Measurements from ENCODE around the gene LRRC8A.
"Not testable (repeated sequence)": the region's sequence is repeated elsewhere in the genome, so short reads cannot be mapped to it uniquely, and the experiment has no call there.

Gene LRRC8A

DNA sequence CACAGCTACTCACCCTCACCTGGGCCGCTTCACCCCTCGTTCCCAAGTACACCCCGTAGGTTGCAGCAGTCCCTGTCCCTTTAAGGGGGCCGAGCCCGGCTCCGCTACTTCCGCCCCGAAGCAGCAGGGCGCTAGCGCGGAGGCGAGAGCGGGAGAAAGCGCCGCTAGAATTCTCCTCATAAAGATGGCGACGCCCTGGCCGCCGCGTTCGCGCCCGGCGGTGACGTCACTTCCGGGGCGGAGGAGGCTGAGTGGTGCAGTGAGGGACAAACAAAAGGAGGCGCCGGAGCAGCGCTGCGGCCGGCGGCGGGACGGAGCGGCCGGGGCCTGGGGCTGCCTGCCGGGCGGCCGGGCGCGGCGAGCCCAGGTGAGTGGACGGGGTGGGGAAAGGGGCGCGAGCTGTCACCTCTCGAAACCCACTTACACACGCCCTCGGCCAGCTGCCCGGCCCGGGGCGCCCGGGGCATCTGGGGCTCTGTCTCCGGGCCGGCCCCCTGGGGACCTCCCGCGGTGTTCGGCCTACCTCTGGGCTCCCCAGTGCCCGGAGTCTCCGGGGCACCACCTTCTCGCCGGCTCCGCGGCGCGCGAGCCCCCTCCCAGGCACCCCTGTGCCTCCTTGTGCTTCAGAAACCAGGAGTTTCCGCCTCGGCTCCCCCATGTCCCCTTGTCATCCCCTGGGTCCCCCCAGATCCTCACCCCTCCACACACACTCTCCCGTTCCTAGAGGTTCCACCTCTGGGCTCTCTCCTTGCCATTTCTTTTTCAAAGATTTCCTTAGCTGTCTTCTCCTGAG lies at the start of gene LRRC8A, which contains the start of gene KYAT1:
TSS of gene LRRC8A (plus strand) at position 250 of the 793 bp plus-strand sequence. CDS start 25,032 bp downstream, outside the sequence.
TSS of gene KYAT1 (minus strand) at position 67 of the 793 bp plus-strand sequence. CDS start 36,545 bp downstream, outside the sequence.
- Histone ChIP-seq H3K4me3 (peak within 1 kb of the TSS; percentile 91), H3K4me2 (peak within 1 kb of the TSS; percentile 86), H3K27me3 (no peaks in the 10 kb centered on the region), H3K27ac (peak within 1 kb of the TSS; percentile 97), H4K20me1 (peaks cover 46% of the 10 kb centered on the region), H3K9ac (peak within 1 kb of the TSS; percentile 99), H3K9me3 (no peaks in the 10 kb centered on the region), H3K36me3 (peaks cover 33% of the 10 kb centered on the region), H3K4me1 (peaks cover 54% of the 10 kb centered on the region)
- no peak for TF ChIP-seq Cebpa-rat (IDR thresholded peaks at IDR 0.05)

DNA sequence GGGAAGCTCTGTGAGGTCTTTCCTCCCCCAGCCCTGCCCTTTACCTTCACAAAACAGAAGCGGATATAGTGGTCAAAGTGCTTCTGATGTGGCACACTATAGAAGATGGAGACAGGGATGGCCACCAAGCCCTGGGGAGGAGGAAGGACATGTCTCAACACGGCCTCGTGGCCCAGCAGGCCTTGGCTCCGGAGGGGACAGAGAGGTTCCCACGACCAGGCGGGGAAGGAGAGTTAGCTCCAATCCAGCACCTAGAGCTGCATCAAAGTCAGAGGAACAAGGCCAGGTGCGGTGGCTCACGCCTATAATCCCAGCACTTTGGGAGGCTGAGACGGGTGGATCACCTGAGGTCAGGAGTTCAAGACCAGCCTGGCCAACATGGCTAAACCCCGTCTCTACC lies 48.2 kb upstream of the LRRC8A start:
- no peak overlapping the region for H3K27ac ChIP-seq
- H3K4me2 ChIP-seq, result no peak overlapping the region
- no peaks in the 10 kb centered on the region for H3K9me3 ChIP-seq
- no peak overlapping the region for H3K9ac ChIP-seq
- peaks cover 52% of the 10 kb centered on the region for H3K36me3 ChIP-seq
- no peak for TF ChIP-seq Cebpa-rat (IDR thresholded peaks at IDR 0.05)
- H3K4me1 ChIP-seq, result peaks cover 8% of the 10 kb centered on the region
- H4K20me1 ChIP-seq, result peaks cover 5% of the 10 kb centered on the region; the same call in 1 of the 2 replicates
- no peaks in the 10 kb centered on the region for H3K27me3 ChIP-seq
- no peak overlapping the region for H3K4me3 ChIP-seq

DNA sequence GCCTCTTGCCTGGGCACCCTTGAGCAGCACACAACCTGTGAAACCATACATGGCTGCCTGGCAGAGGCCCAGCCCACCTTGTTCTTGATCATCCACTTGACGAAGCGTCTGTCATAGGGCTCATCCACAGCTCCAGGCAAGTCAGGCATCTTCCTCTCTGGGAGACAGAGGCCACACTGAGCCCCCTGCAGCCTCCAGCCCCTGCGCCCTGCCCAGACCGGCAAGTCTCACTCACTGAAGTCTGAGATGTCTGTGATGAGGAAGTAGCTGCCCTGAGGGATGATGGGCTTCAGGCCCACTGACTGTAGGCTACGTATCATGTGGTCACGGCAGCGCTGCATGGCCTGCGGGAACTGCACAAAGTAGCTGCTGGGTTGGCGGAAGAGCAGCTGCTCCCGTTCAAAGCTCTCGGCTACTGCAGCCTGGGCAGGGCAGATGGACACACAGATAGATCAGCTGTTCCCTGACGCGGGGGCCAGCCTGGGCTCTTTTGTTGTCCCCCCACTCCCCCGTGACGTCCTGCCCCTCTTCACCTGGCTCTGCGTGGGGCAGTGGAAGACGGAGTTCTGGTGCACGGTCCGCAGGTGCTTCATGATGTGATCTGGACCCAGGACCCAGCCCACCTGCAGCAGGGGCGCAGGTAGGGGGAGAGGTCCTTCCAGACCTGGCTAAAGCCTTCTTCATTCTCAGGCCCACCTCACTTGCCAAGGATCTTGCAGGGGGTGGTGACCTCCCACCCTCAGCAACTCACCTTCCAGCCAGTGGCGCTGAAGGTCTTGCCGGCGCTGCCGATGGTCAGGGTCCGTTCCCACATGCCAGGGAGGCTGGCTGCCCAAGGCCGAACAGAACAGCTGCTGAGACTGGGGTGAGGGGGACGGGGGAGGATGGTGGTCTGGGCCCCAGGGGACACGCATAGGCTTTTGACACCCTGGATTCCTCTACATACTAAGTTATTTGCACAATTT lies 46.4 kb upstream of the LRRC8A start:
- H3K9ac ChIP-seq, result no peak overlapping the region
- H3K4me2 ChIP-seq, result no peak overlapping the region
- no peaks in the 10 kb centered on the region for H3K9me3 ChIP-seq
- H3K27ac ChIP-seq, result no peak overlapping the region
- H3K27me3 ChIP-seq, result no peaks in the 10 kb centered on the region
- H3K4me1 ChIP-seq, result no peaks in the 10 kb centered on the region
- H3K36me3 ChIP-seq, result peaks cover 70% of the 10 kb centered on the region
- H4K20me1 ChIP-seq, result no peaks in the 10 kb centered on the region
- no peak overlapping the region for H3K4me3 ChIP-seq
- TF ChIP-seq Cebpa-rat (IDR thresholded peaks at IDR 0.05), result no peak

DNA sequence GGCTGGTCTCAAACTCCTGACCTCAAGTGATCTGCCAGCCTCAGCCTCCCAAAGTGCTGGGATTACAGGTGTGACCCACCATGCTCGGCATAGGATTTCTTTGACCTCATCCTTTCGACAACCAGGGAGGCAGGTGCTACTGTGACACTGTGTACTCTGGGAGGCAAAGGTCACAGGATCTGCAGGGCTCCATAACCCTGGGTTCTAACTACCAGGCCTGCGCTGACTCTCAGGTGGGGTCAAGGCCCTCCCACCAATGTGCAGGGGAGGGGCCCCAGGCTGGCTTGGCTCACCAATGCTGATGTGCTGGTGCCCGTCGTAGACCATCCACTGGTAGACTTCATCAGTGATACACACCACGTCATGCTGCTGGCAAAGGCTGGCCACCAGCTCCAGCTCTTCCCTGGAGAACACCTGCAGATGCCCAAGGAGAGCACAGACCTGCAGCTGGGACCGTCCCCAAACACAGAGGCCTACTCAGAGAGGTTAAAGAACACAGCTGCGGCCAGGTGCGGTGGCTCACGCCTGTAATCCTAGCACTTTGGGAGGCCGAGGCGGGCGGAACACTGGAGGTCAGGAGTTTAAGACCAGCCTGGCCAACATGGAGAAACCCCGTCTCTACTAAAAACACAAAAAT lies 45.3 kb upstream of the LRRC8A start:
- no peaks in the 10 kb centered on the region for H3K9me3 ChIP-seq
- no peaks in the 10 kb centered on the region for H4K20me1 ChIP-seq
- H3K4me2 ChIP-seq, result no peak overlapping the region
- TF ChIP-seq Cebpa-rat (IDR thresholded peaks at IDR 0.05), result no peak
- H3K36me3 ChIP-seq, result peaks cover 80% of the 10 kb centered on the region
- H3K4me3 ChIP-seq, result no peak overlapping the region
- peaks cover 3% of the 10 kb centered on the region; the same call in 1 of the 2 replicates for H3K4me1 ChIP-seq
- no peak overlapping the region for H3K27ac ChIP-seq
- no peak overlapping the region for H3K9ac ChIP-seq
- no peaks in the 10 kb centered on the region for H3K27me3 ChIP-seq

DNA sequence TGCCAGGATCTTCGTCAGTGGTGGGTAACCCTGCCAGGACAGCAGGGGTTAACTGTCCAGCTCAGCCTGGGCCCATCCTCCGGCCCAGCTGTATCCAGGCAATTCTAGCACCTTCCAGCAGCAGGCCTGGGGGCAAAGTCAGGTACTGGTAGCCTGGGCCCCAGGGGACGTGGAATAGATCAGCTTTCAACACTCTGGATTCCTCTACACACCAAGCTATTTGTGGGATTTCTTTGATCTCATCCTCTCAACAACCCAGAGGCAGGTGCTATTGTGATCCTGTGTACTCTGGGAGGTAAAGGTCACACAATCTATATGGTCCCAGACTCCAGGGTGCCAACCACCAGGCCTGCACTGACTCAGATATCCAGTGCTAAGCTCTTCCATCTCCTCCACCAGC lies 43.6 kb upstream of the LRRC8A start:
- Histone ChIP-seq H3K9ac (no peak overlapping the region), H3K4me2 (no peak overlapping the region), H3K36me3 (peaks cover 86% of the 10 kb centered on the region), H3K4me3 (no peak overlapping the region), H4K20me1 (no peaks in the 10 kb centered on the region), H3K27ac (no peak overlapping the region), H3K27me3 (no peaks in the 10 kb centered on the region), H3K4me1 (peaks cover 6% of the 10 kb centered on the region; the same call in 1 of the 2 replicates), H3K9me3 (no peaks in the 10 kb centered on the region)
- no peak for TF ChIP-seq Cebpa-rat (IDR thresholded peaks at IDR 0.05)

DNA sequence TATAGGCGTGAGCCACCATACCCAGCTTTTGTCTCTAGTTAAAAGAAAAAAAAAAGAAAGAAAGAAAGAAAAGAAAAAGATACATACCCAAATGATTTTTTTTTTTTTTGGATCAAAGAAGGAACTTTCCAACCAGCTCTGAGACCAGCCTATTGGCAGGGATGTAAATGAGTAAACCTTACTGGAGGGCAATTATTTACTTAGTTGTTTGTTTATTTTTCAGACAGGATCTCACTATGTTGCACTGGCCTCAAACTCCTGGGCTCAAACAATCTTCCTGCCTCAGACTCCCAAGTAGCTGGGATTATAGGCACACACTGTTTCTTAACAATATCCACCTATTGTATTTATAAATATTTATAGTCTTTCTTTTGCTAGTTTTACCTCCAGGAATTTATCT lies 41.4 kb upstream of the LRRC8A start:
- H3K27me3 ChIP-seq, result no peaks in the 10 kb centered on the region

DNA sequence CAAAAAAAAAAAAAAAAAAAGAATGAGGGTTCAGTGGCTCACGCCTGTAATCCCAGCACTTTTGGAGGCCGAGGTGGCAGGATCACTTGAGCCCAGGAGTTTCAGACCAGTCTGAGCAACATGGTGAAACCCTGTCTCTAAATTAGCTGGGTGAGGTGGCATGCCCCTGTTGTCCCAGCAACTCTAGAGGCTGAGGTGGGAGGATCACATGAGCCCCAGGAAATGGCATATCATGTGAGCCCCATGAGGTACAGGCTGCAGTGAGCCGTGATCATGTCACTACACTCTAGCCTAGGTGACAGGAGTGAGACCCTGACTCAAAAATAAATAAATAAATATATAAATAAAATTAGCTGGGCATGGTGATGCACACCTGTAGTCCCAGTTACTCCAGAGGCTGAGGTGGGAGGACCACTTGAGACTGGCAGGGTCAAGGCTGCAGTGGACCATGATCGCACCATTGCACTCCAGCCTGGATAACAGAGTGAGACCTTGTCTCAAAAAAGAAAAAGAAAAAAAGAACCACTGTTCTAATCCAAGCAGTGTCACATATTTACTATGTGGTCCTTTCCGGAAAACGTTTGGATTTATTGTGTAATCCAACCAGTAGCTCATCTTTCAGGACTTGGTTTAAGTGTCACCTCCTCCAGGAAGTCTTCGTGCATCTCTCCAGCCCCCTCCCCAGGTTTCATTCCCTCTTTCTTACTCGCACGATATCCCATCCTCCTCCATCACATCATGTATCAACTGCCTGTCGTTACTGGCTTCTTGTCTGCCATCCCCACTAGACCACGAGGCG lies 40.0 kb upstream of the LRRC8A start:
- H3K4me2 ChIP-seq, result no peak overlapping the region
- no peak overlapping the region for H3K4me3 ChIP-seq
- no peaks in the 10 kb centered on the region for H3K9me3 ChIP-seq
- no peak overlapping the region for H3K27ac ChIP-seq
- H4K20me1 ChIP-seq, result peaks cover 16% of the 10 kb centered on the region
- peaks cover 29% of the 10 kb centered on the region for H3K4me1 ChIP-seq
- TF ChIP-seq Cebpa-rat (IDR thresholded peaks at IDR 0.05), result no peak
- H3K9ac ChIP-seq, result no peak overlapping the region
- no peaks in the 10 kb centered on the region for H3K27me3 ChIP-seq
- H3K36me3 ChIP-seq, result peaks cover 62% of the 10 kb centered on the region

More for the DNA sequence above, 41.4 kb upstream of the LRRC8A start:
- no peak overlapping the region for H3K9ac ChIP-seq
- H3K9me3 ChIP-seq, result no peaks in the 10 kb centered on the region
- H3K4me2 ChIP-seq, result no peak overlapping the region
- H4K20me1 ChIP-seq, result peaks cover 5% of the 10 kb centered on the region
- H3K4me3 ChIP-seq, result no peak overlapping the region
- no peak overlapping the region for H3K27ac ChIP-seq
- peaks cover 15% of the 10 kb centered on the region for H3K4me1 ChIP-seq
- TF ChIP-seq Cebpa-rat (IDR thresholded peaks at IDR 0.05), result no peak
- H3K36me3 ChIP-seq, result peaks cover 73% of the 10 kb centered on the region

DNA sequence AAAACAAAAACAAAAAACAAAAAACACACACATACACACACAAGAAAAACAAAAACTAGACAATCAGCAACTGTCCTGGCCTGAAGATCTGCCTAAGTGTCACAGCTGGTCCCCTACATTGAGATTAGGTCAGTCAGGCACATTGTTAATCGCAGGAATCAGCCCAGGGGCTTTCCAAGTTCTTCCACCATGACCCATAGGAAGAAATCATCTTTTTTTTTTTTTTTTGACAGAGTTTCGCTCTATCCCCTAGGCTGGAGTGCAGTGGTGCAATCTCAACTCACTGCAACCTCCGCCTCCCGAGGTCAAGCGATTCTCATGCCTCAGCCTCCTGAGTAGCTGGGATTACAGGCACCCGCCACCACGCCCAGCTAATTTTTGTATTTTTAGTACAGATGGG lies 38.8 kb upstream of the LRRC8A start:
- H3K4me2 ChIP-seq, H3K4me3 ChIP-seq, H3K9me3 ChIP-seq, H3K9ac ChIP-seq, H3K27me3 ChIP-seq, H3K27ac ChIP-seq: not testable (repeated sequence)
- peaks cover 23% of the 10 kb centered on the region for H4K20me1 ChIP-seq
- peaks cover 52% of the 10 kb centered on the region for H3K36me3 ChIP-seq
- peaks cover 36% of the 10 kb centered on the region for H3K4me1 ChIP-seq
